Heart right ventricle (tissue), 16 donors: ENCODE measurements around the gene PPM1L. TPM values are rescaled to one million over a fixed set of nuclear protein-coding genes. Genes with fewer than 3 reads are reported as not detected.
A peak's percentile ranks its signal among the peaks of the same experiment; 100 is the strongest.

Experiments used
- ATAC-seq, 8 donors: fragments of 200-7000 bp; cut with Tn5 transposase; one replicate each; pipeline ENCODE4 v1.9.1; 2020; ENCODE audit warnings: mild to moderate bottlenecking in 8 of 8, moderate library complexity in 8 of 8, moderate number of reproducible peaks in 1 of 8
- DNase-seq, 2 donors: peaks; one replicate each; pipeline ENCODE4 v3.0.0-alpha.2; 2020
- H3K27ac ChIP-seq, 10 donors: fragments of 200-600 bp; sonication (generic) in 2 of 10; one replicate each; pipeline versions ENCODE4 v1.5.0 to v1.8.0; 2020 to 2022; ENCODE audit warnings: mild to moderate bottlenecking in 3 of 10
- H3K27me3 ChIP-seq, 7 donors: fragments of 200-600 bp; one replicate each; pipeline ENCODE4 v1.8.0; 2021 to 2022; ENCODE audit warnings: mild to moderate bottlenecking in 2 of 7
- H3K36me3 ChIP-seq, 9 donors: fragments of 200-600 bp; sonication (generic) in 1 of 9; one replicate each; pipeline versions ENCODE4 v1.5.0 to v1.8.0; 2020 to 2022; ENCODE audit warnings: mild to moderate bottlenecking in 2 of 9
- H3K4me1 ChIP-seq, 9 donors: fragments of 200-600 bp; sonication (generic) in 1 of 9; one replicate each; pipeline versions ENCODE4 v1.5.0 to v1.8.0; 2020 to 2022; ENCODE audit warnings: mild to moderate bottlenecking in 4 of 9
- H3K4me3 ChIP-seq, 10 donors: fragments of 200-600 bp; sonication (generic) in 2 of 10; one replicate each; pipeline versions ENCODE4 v1.5.0 to v1.8.0; 2020 to 2022; ENCODE audit warnings: mild to moderate bottlenecking in 7 of 10, moderate library complexity in 2 of 10
- H3K9me3 ChIP-seq, 11 donors: fragments of 200-600 bp in 10 of 11; sonication (generic) in 2 of 11; one replicate each; pipeline versions ENCODE4 v1.5.0 to v1.8.0; 2013 to 2022; ENCODE audit warnings: mild to moderate bottlenecking in 2 of 11, control low read depth in 1 of 11, moderate library complexity in 1 of 11
- WGBS, 2 donors: extraction: QIAGEN DNeasy Blood & Tissue Kit; methylation state at CpG; one replicate each; pipeline ENCODE4 v1.1.7; 2013; ENCODE audit warnings: inconsistent platforms in 1 of 2; 5-methylcytosine and 5-hydroxymethylcytosine counted together
- intact Hi-C, 10 donors: fragments of 100-400 bp; cut with DNase I; formaldehyde crosslinking; loops; one replicate each; pipeline versions ENCODE4 v1.11.1 to v1.14.2; 2022
- polyA plus RNA-seq, 2 donors: library from polyadenylated mRNA; stranded (reverse); fragments of 200-250 nt; gene quantifications; one replicate each; pipeline ENCODE4 v1.2.3, GENCODE V29; 2013
- total RNA-seq, 10 donors: library from RNA; stranded (reverse); fragmentation: NEBNext Ultra II Directional in 3 of 10; extraction: Animal tissue kit (Norgen Biotek cat#: 25700) in 3 of 10; gene quantifications; one replicate each; pipeline versions ENCODE4 v1.2.1 to v1.2.4, GENCODE V29; 2021 to 2023
- TF ChIP-seq, protein P1 (sequence below), 9 donors: fragments of 200-600 bp; sonication (generic) in 2 of 9; IDR thresholded peaks; one replicate each; pipeline versions ENCODE4 v1.5.0 to v1.8.0; 2021 to 2022; ENCODE audit warnings: antibody characterized with exemption in 9 of 9, mild to moderate bottlenecking in 5 of 9, moderate library complexity in 1 of 9
- donor health status: Arrhythmogenic right ventricular cardiomyopathy.
- donor health status: ischemic (EF 13 %, LVEDD 7.1; RV severe dilation, severe dysfunction).
- donor health status: healthy with polysubstance abuse.
- donor health status: DM: no; HTN: yes; CAD: no.
- donor health status: DM: no; HTN: no; CAD: no.
- donor health status: ischemic (EF 25% LVEDD 6.9; RV normal size, moderate dysfunction).
- donor health status: ischemic (EF 25% LVEDD 5.7; RV mildly dilated, moderate dysfunction).
- donor health status: healthy.
- donor health status: DM: yes; HTN: yes; CAD: no.
- donor health status: Ischemic cardiomyopathy.
- donor health status: ischemic (EF 35%, LVEDD 5.7; RV mildly dilated, moderate dysfunction).
- donor health status: nonischemic (EF 11% LVEDD 7.7; RV severe dilation, severe dysfunction).
- donor health status: DM: yes; HTN: yes; CAD: no.
- donor health status: PGD.
- donor health status: ischemic (EF 29% LVEDD 5.4; RV normal size, mild dysfunction).
- donor health status: nonischemic (EF 23%, LVEDD 6.1; RV moderate dilation, normal function).

The PPM1L gene
- total and polyA plus RNA-seq, 12 donors = 4.4 to 55.5 (median 37.7) TPM

DNA sequence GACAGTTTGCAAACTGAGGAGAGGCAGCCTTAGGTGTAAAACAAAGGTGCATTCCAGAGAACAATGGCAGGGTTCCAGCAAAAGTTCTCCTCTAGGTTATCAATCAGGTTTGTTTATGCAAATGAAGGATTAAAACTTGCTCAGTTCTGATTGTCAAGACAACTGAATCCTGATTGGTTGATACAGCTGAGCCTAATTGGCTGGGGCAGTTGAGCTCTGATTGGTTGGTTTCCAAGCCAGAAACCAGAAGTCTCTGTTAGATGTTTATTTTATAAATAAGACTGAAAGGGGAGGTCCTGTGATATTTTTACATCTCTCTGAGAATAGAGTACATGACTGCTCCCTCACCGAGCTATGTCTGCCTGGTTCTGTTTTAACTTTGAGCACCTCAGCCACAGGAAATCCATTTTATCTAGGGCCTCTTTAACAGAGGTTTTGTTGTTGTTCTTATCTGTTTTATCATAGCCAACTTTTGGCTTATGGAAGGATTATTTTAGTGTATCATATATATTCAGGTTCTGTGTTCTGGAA, 37.8 kb downstream of the PPM1L start:
- DNase-seq = no peak
- intact Hi-C loops = no loop called here
- Histone ChIP-seq H3K27me3 (no peaks in the 10 kb centered on the region), H3K36me3 (no peaks in the 10 kb centered on the region), H3K4me1 (peaks cover 3 to 44% (median 20%) of the 10 kb centered on the region in 9 donors), H3K4me3 (no peak overlapping the region), H3K27ac (peak overlapping the region in 2 of 10 donors; percentile 22 to 33), H3K9me3 (peaks cover 0 to 4% (median 0%) of the 10 kb centered on the region in 11 donors)
- TF ChIP-seq, protein P1, sequence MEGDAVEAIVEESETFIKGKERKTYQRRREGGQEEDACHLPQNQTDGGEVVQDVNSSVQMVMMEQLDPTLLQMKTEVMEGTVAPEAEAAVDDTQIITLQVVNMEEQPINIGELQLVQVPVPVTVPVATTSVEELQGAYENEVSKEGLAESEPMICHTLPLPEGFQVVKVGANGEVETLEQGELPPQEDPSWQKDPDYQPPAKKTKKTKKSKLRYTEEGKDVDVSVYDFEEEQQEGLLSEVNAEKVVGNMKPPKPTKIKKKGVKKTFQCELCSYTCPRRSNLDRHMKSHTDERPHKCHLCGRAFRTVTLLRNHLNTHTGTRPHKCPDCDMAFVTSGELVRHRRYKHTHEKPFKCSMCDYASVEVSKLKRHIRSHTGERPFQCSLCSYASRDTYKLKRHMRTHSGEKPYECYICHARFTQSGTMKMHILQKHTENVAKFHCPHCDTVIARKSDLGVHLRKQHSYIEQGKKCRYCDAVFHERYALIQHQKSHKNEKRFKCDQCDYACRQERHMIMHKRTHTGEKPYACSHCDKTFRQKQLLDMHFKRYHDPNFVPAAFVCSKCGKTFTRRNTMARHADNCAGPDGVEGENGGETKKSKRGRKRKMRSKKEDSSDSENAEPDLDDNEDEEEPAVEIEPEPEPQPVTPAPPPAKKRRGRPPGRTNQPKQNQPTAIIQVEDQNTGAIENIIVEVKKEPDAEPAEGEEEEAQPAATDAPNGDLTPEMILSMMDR (IDR thresholded peaks at IDR 0.05) = no peak
- 28 to 49% methylated on average over 1 of the region's 1 CpG for WGBS, 2 donors
- no peak for ATAC-seq

DNA sequence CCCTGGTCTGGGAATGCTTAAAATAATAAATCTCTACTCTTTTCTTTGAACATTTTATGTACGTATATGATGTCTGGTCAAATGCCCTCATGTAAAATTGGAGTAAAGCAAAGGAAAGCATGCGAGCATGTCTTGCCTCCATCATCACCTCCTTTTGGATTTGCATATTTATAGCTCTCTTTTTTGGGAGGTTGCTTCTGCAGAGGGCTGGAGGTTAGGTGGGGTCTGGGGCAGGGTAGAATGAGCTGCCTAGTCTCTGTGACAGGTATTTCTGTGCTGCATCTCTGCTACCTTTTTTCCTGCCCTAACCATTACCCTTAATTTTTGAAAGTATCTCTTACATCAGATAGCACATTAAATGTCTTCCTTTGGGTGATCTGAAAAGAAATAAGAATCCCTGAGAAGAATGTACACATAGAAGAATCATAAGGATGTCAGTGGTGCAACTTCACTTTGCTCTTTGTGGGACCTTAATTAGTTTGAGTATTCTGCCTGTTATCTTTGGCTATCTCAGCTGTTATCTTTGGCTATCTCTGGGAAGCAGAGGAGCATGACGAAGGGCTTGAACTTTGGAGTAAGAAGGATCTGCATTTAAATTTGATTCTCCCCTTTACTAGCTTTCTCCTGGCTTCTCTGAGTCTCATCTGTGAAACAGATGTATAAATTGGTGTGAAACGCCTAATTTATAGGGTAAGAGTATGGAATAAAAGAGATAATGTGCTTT, 40.2 kb downstream of the PPM1L start:
- Histone ChIP-seq H3K4me3 (no peak overlapping the region), H3K9me3 (peaks cover 0 to 4% (median 0%) of the 10 kb centered on the region in 11 donors), H3K27me3 (no peaks in the 10 kb centered on the region), H3K36me3 (no peaks in the 10 kb centered on the region), H3K27ac (peak overlapping the region in 6 of 10 donors; percentile 9 to 60 (median 21)), H3K4me1 (peaks cover 3 to 58% (median 25%) of the 10 kb centered on the region in 9 donors)
- peak in 3 of 8 donors; percentile 37 to 61 (median 52) for ATAC-seq
- TF ChIP-seq, protein P1 (IDR thresholded peaks at IDR 0.05) = no peak
- no peak for DNase-seq
- WGBS, 2 donors = 37 to 53% methylated on average over 4 of the region's 4 CpGs
- intact Hi-C loops = loop anchor here in 1 of 10 donors (5.0 kb wide), 1 partner anchor 39 kb away; the partner anchor contains the start of gene PPM1L

DNA sequence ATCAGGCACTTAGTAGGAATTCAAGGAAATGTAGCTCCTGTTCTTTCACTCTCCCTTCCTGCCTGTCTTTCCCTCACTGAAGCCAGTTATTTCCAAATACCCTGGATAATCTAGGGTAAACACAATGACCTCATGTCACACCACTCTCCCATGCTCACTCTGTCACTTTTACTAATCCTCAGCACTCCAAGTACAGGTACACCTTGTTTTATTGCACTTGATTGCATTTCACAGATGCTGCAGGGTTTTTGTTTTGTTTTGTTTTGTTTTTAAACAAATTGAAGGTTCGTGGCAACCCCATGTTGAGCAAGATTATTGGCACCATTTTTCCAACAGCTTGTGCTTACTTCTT, 40.8 kb downstream of the PPM1L start:
- no peak for DNase-seq
- H3K9me3 ChIP-seq = peaks cover 0 to 4% (median 0%) of the 10 kb centered on the region in 11 donors
- peak overlapping the region in 6 of 10 donors; percentile 15 to 60 (median 38) for H3K27ac ChIP-seq
- H3K4me3 ChIP-seq = no peak overlapping the region
- intact Hi-C loops = loop anchor here in 1 of 10 donors (5.0 kb wide), 1 partner anchor 39 kb away; the partner anchor contains the start of gene PPM1L
- no peaks in the 10 kb centered on the region for H3K36me3 ChIP-seq
- H3K4me1 ChIP-seq = peaks cover 3 to 62% (median 24%) of the 10 kb centered on the region in 9 donors
- H3K27me3 ChIP-seq = no peaks in the 10 kb centered on the region
- ATAC-seq = peak in 4 of 8 donors; percentile 37 to 80 (median 64)
- TF ChIP-seq, protein P1 (IDR thresholded peaks at IDR 0.05) = no peak
- WGBS, 2 donors = 33 to 56% methylated on average over 1 of the region's 1 CpG

DNA sequence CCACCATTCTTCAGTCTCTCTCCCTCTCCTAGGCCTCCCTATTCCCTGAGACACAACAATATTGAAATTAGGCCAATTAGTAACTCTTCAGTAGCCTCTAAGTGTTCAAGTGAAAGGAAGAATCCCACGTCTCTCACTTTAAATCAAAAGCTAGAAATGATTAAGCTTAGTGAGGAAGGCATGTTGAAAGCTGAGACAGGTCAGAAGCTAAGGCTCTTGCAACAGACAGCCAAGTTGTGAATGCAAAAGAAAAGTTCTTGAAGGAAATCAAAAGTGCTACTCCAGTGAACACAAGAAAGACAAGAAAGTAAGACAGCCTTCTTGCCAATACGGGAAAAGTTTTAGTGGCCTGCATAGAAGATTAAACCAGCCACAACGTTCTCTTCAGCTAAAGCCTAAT, 41.3 kb downstream of the PPM1L start:
- H3K27me3 ChIP-seq = no peaks in the 10 kb centered on the region
- WGBS, 2 donors = 69 to 81% methylated on average over 3 of the region's 3 CpGs
- H3K36me3 ChIP-seq = no peaks in the 10 kb centered on the region
- DNase-seq = no peak
- peaks cover 0 to 4% (median 0%) of the 10 kb centered on the region in 11 donors for H3K9me3 ChIP-seq
- TF ChIP-seq, protein P1 (IDR thresholded peaks at IDR 0.05) = no peak
- H3K4me1 ChIP-seq = peaks cover 3 to 67% (median 27%) of the 10 kb centered on the region in 9 donors
- intact Hi-C loops = loop anchor here in 1 of 10 donors (5.0 kb wide), 1 partner anchor 40 kb away; the partner anchor contains the start of gene PPM1L
- peak overlapping the region in 5 of 10 donors; percentile 18 to 60 (median 52) for H3K27ac ChIP-seq
- no peak overlapping the region for H3K4me3 ChIP-seq
- ATAC-seq = no peak
